Breast epithelium (tissue), 4 donors: ENCODE measurements around the gene ARSA. TPM values are rescaled to one million over a fixed set of nuclear protein-coding genes. Genes with fewer than 3 reads are reported as not detected.

Experiments used
- DNase-seq, 2 donors: peaks; one replicate each; pipeline ENCODE4 v3.0.0-alpha.2; 2019; ENCODE audit warnings: low spot score in 2 of 2
- H3K27ac ChIP-seq, 2 donors: fragments of 200-600 bp; sonication (generic) in 1 of 2; one replicate each; pipeline ENCODE4 v1.5.1; 2016 to 2019; ENCODE audit warnings: mild to moderate bottlenecking in 1 of 2
- H3K27me3 ChIP-seq, 2 donors: fragments of 200-600 bp; sonication (generic) in 1 of 2; one replicate each; pipeline versions ENCODE4 v1.5.1 to v1.6.0; 2017 to 2019; ENCODE audit warnings: control low read depth in 1 of 2, mild to moderate bottlenecking in 1 of 2
- H3K36me3 ChIP-seq: fragments of 200-600 bp; one replicate; pipeline ENCODE4 v1.5.1; 2019
- H3K4me1 ChIP-seq, 2 donors: fragments of 200-600 bp; sonication (generic); one replicate each; pipeline ENCODE4 v1.5.1; 2016 to 2019; ENCODE audit warnings: control low read depth in 1 of 2
- H3K4me3 ChIP-seq, 3 donors: fragments of 200-600 bp; sonication (generic); 1 replicate in 2 of 3; 2 replicates in 1 of 3; pipeline ENCODE4 v1.5.1; 2016 to 2019; ENCODE audit warnings: mild to moderate bottlenecking in 3 of 3, moderate library complexity in 2 of 3
- H3K9me3 ChIP-seq, 2 donors: fragments of 200-600 bp; sonication (generic) in 1 of 2; one replicate each; pipeline ENCODE4 v1.5.1; 2016 to 2019; ENCODE audit warnings: control low read depth in 1 of 2
- POLR2A ChIP-seq: fragments of 450-650 bp; IDR thresholded peaks from one replicate; pipeline ENCODE4 v1.6.1; 2016; ENCODE audit warnings: antibody characterized with exemption, mild to moderate bottlenecking, moderate library complexity
- POLR2AphosphoS5 ChIP-seq, 3 donors: sonication (generic); formaldehyde crosslinking; IDR thresholded peaks; one replicate each; pipeline ENCODE4 v1.6.1; 2017; ENCODE audit warnings: antibody characterized with exemption in 3 of 3
- intact Hi-C: fragments of 100-400 bp; cut with DNase I; formaldehyde crosslinking; loops from one replicate; pipeline ENCODE4 v1.15.1; 2023; ENCODE audit warnings: low total_unique reads
- total RNA-seq, 3 donors: library from RNA; depleted of rRNA; stranded (reverse); fragments of >200 nt; gene quantifications; one replicate each; pipeline ENCODE4 v1.1.0, GENCODE V29; 2016
- TF ChIP-seq, protein P1 (sequence below), 3 donors: fragments of 450-650 bp; IDR thresholded peaks; one replicate each; pipeline ENCODE4 v1.5.1; 2016 to 2017; ENCODE audit warnings: antibody characterized with exemption in 3 of 3, mild to moderate bottlenecking in 3 of 3, moderate library complexity in 3 of 3

ARSA gene
- total RNA-seq, 3 donors from 2014 or later = 23.8 to 39.0 (median 36.3) TPM

GRCh38 chr22:50582493-50583293 is 45.3 kb downstream of the ARSA start, which contains the start of gene CHKB:
Gene CHKB (minus strand): TSS chr22:50582849. CDS start chr22:50582781, 68 bp downstream.
- intact Hi-C loops = loop anchor here (5.0 kb wide), 1 partner anchor 55 kb away; the partner anchor contains the start of gene SCO2
- TF ChIP-seq POLR2AphosphoS5 (IDR thresholded peaks at IDR 0.05) (peak; percentile 60 to 75 (median 73)), POLR2A (peak; percentile 69)
- TF ChIP-seq, protein P1, sequence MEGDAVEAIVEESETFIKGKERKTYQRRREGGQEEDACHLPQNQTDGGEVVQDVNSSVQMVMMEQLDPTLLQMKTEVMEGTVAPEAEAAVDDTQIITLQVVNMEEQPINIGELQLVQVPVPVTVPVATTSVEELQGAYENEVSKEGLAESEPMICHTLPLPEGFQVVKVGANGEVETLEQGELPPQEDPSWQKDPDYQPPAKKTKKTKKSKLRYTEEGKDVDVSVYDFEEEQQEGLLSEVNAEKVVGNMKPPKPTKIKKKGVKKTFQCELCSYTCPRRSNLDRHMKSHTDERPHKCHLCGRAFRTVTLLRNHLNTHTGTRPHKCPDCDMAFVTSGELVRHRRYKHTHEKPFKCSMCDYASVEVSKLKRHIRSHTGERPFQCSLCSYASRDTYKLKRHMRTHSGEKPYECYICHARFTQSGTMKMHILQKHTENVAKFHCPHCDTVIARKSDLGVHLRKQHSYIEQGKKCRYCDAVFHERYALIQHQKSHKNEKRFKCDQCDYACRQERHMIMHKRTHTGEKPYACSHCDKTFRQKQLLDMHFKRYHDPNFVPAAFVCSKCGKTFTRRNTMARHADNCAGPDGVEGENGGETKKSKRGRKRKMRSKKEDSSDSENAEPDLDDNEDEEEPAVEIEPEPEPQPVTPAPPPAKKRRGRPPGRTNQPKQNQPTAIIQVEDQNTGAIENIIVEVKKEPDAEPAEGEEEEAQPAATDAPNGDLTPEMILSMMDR (IDR thresholded peaks at IDR 0.05) = no peak

DNA sequence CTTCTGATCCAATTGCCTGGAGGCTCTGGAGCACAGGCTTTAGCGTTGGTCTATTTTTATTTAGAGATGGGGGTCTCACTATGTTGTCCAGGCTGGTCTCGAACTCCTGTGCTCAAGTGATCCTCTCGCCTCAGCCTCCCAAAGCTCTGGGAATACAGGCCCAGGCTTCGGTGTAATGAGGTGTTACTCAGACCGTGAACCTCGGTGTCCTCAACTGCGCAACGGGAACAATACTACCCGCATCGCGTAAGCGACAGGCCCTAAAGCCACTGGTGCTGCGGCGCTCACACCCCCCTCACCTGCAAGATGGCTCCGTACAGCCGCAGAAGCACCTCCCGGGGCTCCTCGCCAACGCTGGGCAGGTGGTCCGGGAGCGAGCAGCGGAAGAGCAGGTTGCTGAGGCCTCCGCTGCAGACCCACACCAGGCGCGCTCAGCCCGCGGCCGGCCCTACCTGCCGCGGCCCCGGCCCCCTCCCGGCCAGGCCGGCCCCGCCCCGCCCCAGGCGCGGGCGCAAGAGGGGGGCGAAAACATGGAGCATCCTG is 45.9 kb downstream of the ARSA start:
- TF ChIP-seq POLR2A = no peak
- TF ChIP-seq POLR2AphosphoS5 (IDR thresholded peaks at IDR 0.05) = no peak
- TF ChIP-seq, protein P1 (IDR thresholded peaks at IDR 0.05) = no peak
- Histone ChIP-seq H3K27ac (peak overlapping the region; percentile 95 to 97), H3K9me3 (no peaks in the 10 kb centered on the region), H3K27me3 (no peaks in the 10 kb centered on the region), H3K4me3 (peak overlapping the region; percentile 75 to 86 (median 83)), H3K4me1 (peaks cover 0 to 8% of the 10 kb centered on the region in 2 donors), H3K36me3 (no peaks in the 10 kb centered on the region)
- no peak for DNase-seq
- intact Hi-C loops = loop anchor here (5.0 kb wide), 1 partner anchor 55 kb away; the partner anchor contains the start of gene SCO2

More at GRCh38 chr22:50582493-50583293, 45.3 kb downstream of the ARSA start, which contains the start of gene CHKB:
- Histone ChIP-seq H3K9me3 (no peaks in the 10 kb centered on the region), H3K27ac (peak within 1 kb of the TSS; percentile 95 to 97), H3K4me3 (peak within 1 kb of the TSS; percentile 75 to 86 (median 83)), H3K4me1 (peaks cover 0 to 8% of the 10 kb centered on the region in 2 donors), H3K36me3 (no peaks in the 10 kb centered on the region), H3K27me3 (no peaks in the 10 kb centered on the region)
- DNase-seq = peak; percentile 98

DNA sequence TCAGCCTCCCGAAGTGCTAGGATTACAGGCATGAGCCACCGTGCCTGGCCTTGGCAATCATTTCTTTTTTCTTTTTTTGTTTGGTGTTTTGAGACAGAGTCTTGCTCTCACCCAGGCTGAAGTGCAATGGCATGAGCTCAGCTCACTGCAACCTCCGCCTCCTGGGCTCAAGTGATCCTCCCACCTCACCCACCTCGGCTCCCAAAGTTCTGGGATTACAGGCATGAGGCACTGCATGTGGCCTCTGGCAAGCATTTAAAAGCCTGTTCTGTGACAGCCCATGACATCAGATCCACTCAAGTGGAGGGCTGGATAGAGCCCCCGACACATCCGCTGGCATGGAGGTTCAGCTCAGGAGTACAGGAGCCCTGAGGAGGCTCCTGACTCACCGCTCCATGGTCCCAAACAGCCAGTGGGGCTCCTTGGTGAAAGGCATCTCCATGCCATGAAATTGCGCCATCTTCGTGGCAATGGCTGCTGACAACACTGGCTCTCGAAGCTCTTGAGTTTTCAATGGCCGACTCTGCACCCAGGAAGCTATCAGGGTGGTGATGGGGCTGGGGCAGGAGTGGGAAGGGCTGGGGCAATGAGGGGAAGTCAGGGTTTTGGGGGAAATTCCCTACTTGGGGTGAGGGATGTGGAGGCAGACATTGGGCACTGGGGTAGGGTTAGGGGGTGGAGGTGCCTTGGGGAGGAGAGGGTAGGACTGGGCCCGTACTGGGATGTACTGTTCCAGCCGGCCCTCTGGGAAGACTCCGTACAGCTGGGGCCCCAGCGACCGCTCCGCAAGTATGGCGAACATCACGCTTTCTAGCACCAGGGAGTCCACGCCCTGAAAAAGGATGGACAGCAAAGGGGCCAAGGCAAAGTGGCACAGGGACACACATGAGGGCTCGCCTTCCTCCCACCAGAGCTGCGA is 46.7 kb downstream of the ARSA start:
- H3K27ac ChIP-seq = peak overlapping the region in 1 of 2 donors; percentile 95

GRCh38 chr22:50579752-50580151 is 48.2 kb downstream of the ARSA start:
- no peak for DNase-seq
- H3K4me1 ChIP-seq = peaks cover 0 to 8% of the 10 kb centered on the region in 2 donors
- H3K36me3 ChIP-seq = no peaks in the 10 kb centered on the region
- intact Hi-C loops = loop anchor here (5.0 kb wide), 1 partner anchor 52 kb away; the partner anchor contains the start of gene SCO2
- H3K9me3 ChIP-seq = no peaks in the 10 kb centered on the region
- H3K27me3 ChIP-seq = no peaks in the 10 kb centered on the region
- TF ChIP-seq POLR2A (no peak), POLR2AphosphoS5 (IDR thresholded peaks at IDR 0.05) (no peak)
- TF ChIP-seq, protein P1 (IDR thresholded peaks at IDR 0.05) = no peak
- no peak overlapping the region for H3K27ac ChIP-seq
- no peak overlapping the region for H3K4me3 ChIP-seq

More for the DNA sequence above, 46.7 kb downstream of the ARSA start:
- Histone ChIP-seq H3K4me1 (peaks cover 0 to 8% of the 10 kb centered on the region in 2 donors), H3K9me3 (no peaks in the 10 kb centered on the region), H3K27me3 (no peaks in the 10 kb centered on the region), H3K4me3 (peak overlapping the region; percentile 75 to 86 (median 83)), H3K36me3 (no peaks in the 10 kb centered on the region)
- TF ChIP-seq, protein P1 (IDR thresholded peaks at IDR 0.05) = no peak
- TF ChIP-seq POLR2AphosphoS5 (IDR thresholded peaks at IDR 0.05) (no peak), POLR2A (no peak)
- intact Hi-C loops = loop anchor here (5.0 kb wide), 1 partner anchor 54 kb away; the partner anchor contains the start of gene SCO2
- no peak for DNase-seq
